ENCODE results near the gene PDE4A.

DNA sequence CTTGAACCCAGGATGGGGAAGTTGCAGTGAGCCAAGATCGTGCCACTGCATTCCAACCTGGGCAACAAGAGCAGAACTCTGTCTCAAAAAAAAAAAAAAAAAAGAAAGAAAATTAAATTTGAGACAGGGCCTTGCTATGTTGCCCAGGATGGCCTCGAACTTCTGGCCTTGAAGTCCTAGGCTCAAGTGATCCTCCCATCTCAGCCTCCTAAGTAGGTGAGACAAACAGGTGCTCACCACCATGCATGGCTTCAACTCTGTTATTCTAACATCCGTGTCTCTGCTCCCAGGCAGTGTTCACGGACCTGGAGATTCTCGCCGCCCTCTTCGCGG, 40.3 kb downstream of the PDE4A start:
- TF ChIP-seq POLR2AphosphoS5 (IDR thresholded peaks at IDR 0.05; ENCODE audit: low read depth, low read length): no peak
- TF ChIP-seq TAF1 (IDR thresholded peaks at IDR 0.05; ENCODE audit: borderline replicate concordance, insufficient read depth, low read length): no peak
- no peak for TF ChIP-seq SIN3A (IDR thresholded peaks at IDR 0.05; ENCODE audit: borderline replicate concordance, insufficient read depth, low read length)
